Testis (tissue), 2 donors: ENCODE measurements around the gene LONRF2.

Experiments used
- CTCF ChIP-seq, 3 experiments: fragments of 450-650 bp in 2 of 3; fragments of 200-600 bp in 1 of 3; sonication (generic) in 1 of 3; IDR thresholded peaks; one replicate each; pipeline ENCODE4 v1.5.1; 2016 to 2019; ENCODE audit warnings: antibody characterized with exemption in 3 of 3, mild to moderate bottlenecking in 2 of 3, moderate library complexity in 1 of 3
- POLR2A ChIP-seq: fragments of 450-650 bp; IDR thresholded peaks from one replicate; pipeline ENCODE4 v1.6.1; 2017; ENCODE audit warnings: antibody characterized with exemption, mild to moderate bottlenecking, moderate library complexity

GRCh38 chr2:100274076-100274475 is 48.2 kb downstream of the LONRF2 start:
- no peak for TF ChIP-seq POLR2A
- no peak for TF ChIP-seq CTCF (IDR thresholded peaks at IDR 0.05)
